IPS-15b (cell line): ENCODE data around the gene USP31.

Experiments
- H3K27me3 ChIP-seq: one replicate; pipeline ENCODE4 v1.6.1; 2013; ENCODE audit warnings: low read length; ENCODE audit not compliant: control insufficient read depth, insufficient read depth
- H3K36me3 ChIP-seq: one replicate; pipeline ENCODE4 v1.6.1; 2013; ENCODE audit warnings: low read length; ENCODE audit not compliant: control insufficient read depth, insufficient read depth
- H3K4me1 ChIP-seq: one replicate; pipeline ENCODE4 v1.6.1; 2013; ENCODE audit warnings: mild to moderate bottlenecking, low read length; ENCODE audit not compliant: control insufficient read depth, insufficient read depth
- H3K4me3 ChIP-seq: one replicate; pipeline ENCODE4 v1.5.1; 2013; ENCODE audit warnings: low read depth, low read length
- H3K9ac ChIP-seq: one replicate; pipeline ENCODE4 v1.6.1; 2013; ENCODE audit warnings: low read depth, mild to moderate bottlenecking, low read length
- H3K9me3 ChIP-seq: one replicate; pipeline ENCODE4 v1.6.1; 2013; ENCODE audit warnings: mild to moderate bottlenecking, low read length; ENCODE audit not compliant: control insufficient read depth, insufficient read depth

Gene USP31

DNA sequence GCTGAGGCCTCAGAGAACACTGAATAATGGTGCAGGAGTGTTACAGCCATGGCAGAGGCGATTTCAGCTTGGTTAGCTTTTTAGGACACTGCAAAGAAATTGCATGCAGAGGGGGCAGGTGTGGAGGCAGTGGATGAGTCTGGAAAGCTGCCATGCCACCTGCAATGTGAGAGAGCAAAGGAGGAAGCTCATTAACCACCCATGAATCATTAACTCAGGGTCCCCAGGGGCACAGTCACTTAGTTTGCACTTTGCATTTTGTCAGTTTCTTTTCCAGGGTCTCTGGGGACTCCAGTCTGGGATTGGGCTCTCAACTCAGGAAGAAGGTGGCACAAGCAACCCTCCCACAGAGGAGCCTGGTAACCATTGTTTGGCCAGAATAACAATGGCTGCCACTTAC, 132.9 kb downstream of the USP31 start:
- H3K4me3 ChIP-seq, result no peak overlapping the region
- H3K9ac ChIP-seq, result no peak overlapping the region
- no peaks in the 10 kb centered on the region for H3K9me3 ChIP-seq
- H3K4me1 ChIP-seq, result no peaks in the 10 kb centered on the region
- no peaks in the 10 kb centered on the region for H3K36me3 ChIP-seq
- no peaks in the 10 kb centered on the region for H3K27me3 ChIP-seq

DNA sequence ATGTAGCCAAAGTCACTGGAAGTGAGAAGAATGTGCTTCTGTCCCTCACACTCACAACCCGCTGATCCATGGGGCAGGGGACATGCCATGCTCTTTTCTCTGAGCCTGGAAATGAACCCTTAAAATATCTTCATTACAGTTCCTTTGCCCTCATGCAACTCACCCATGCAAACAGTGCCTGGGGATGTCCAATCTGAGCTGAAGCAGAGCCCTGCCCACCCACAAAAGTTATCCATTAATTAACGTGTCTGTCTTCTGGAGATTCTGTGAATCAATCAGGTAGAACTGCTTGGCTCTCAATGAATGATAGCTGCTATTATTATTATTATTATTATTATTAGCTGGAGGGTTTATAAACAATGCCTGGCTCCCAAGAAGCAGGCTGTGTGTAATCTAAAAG, 133.7 kb downstream of the USP31 start:
- no peak overlapping the region for H3K4me3 ChIP-seq
- no peaks in the 10 kb centered on the region for H3K4me1 ChIP-seq
- no peak overlapping the region for H3K9ac ChIP-seq
- H3K9me3 ChIP-seq, result no peaks in the 10 kb centered on the region
- H3K36me3 ChIP-seq, result no peaks in the 10 kb centered on the region
- no peaks in the 10 kb centered on the region for H3K27me3 ChIP-seq

DNA sequence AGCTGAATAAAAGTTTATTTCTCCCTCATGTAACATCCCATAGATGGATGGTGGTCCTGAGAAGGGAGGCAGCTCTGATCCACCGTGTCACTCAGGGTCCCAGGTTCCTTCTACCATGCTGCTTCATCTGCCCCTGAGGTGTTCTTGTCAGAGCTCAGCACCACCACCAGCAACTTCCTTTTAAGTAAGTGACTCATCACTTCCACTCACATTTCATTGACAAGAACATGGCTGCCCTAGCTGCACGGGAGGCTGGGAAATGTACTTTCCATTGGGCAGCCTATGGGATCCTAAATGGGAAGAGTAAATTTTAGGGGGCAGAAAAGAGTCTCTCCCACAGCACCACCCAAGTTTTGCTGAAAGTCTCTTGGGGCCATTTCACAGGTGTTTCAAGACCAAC, 134.7 kb downstream of the USP31 start:
- no peaks in the 10 kb centered on the region for H3K27me3 ChIP-seq
- H3K4me3 ChIP-seq, result no peak overlapping the region
- no peaks in the 10 kb centered on the region for H3K4me1 ChIP-seq
- H3K9ac ChIP-seq, result no peak overlapping the region
- no peaks in the 10 kb centered on the region for H3K9me3 ChIP-seq
- H3K36me3 ChIP-seq, result no peaks in the 10 kb centered on the region
